COLO668 (cell line): ENCODE results near the gene DGLUCY.
"Not testable (repeated sequence)": the region's sequence is repeated elsewhere in the genome, so short reads cannot be mapped to it uniquely, and the experiment has no call there.

Source experiments
- DNase-seq: peaks from one replicate; lab custom pipeline; 2025; ENCODE audit not compliant: unreplicated experiment; lab: John Stamatoyannopoulos, UW

The DGLUCY gene

DNA sequence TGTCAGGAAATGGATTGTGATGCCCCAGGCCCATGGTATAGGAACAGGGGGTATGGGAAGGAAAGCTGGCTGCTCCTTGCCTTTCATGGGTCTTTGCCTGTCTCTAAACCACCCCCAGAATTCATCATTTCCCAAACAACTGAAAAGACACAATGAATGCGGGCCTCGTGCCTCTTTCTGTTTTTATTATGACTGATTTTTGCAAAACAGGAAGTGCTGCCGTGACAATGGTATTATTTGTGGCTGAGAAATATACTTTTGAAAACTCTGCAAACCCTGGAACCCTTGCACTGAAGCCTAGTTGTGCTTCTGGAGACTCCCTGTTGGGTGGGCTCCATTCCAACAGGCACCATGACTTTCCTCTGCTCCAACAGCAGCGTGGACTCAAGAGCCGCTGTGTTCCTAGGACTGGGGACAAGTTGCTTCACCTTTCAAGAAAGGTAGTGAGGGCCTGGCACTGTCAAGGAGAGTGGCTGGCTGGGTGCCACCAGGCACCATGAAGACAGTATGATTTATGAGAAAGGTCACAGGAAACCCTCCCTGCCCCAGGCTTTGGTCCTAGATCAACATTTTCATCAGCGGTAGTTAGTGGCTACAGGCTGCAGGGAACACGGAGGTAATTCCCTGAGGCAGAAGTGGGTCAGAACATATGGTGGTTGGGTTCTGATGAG, 4.8 kb upstream of the DGLUCY start:
- no peak for DNase-seq

GRCh38 chr14:91111443-91111842, 2.4 kb upstream of the DGLUCY start:
- no peak for DNase-seq

- no peak for DNase-seq
Observed at GRCh38 chr14:91112194-91112593, 1.7 kb upstream of the DGLUCY start.

- DNase-seq: peak; percentile 83
Observed at GRCh38 chr14:91114079-91115065, 499 bp downstream of the DGLUCY start.

DNA sequence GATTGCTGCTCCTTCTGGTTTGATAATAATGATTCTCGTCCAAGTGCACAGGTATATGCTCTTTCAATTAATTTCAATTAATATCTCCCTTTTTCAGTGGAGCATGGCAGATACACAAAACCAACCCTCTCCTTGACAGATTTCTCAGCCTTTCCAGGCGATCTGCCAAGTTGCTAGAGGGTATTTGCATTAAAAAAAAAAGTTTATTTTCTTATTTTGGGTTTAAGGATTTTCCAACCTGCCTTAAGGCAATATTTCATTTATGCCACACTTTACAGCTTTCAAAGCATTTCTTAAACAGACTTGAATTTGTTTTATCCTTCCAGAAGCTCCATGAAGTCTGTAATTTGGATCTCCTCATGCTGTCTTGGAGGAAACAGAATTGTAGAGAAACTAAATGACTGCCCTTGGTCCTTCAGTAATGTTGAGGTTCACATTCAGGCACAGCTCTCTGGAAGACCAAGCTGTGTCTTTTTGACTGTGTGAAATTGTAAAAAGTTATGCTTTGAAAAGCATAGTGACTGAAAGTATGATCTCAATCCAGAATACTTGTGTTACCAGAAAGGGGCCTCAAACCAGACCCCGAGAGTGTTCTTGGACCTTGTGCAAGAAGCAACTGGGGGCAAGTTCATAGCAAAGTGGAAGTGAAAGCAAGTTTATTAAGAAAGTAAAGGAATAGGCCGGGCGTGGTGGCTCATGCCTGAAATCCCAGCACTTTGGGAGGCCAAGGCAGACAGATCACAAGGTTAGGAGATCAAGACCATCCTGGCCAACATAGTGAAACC, 2.3 kb downstream of the DGLUCY start:
- DNase-seq: no peak

DNA sequence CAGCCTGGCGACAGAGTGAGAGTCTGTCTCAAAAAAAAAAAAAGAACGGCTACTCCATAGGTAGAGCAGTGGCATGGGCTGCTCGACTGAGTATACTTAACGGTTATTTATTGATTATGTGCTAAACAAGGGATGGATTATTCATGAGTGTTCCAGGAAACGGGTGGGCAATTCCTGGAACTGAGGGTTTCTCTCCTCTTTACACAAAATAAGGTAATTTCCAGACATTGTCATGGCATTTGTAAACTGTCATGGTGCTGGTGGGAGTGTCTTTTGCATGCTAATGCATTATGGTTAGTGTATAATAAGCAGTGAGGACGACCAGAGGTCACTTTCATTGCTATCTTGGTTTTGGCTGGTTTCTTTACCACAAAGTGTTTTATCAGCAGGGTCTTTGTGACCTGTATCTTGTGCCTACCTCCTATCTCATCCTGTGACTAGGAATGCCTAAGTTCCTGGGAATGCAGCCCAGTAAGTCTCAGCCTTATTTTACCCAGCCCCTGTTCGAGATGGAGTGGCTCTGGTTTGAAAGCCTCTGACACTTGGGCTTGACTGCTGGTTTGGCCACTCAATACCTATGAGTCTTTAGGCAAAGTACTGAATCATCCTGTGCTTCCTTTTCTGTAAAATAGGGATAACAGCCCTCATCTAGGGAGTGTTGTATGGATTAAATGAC, 3.2 kb downstream of the DGLUCY start:
- DNase-seq: no peak

GRCh38 chr14:91117960-91118359, 4.1 kb downstream of the DGLUCY start:
- no peak for DNase-seq

DNA sequence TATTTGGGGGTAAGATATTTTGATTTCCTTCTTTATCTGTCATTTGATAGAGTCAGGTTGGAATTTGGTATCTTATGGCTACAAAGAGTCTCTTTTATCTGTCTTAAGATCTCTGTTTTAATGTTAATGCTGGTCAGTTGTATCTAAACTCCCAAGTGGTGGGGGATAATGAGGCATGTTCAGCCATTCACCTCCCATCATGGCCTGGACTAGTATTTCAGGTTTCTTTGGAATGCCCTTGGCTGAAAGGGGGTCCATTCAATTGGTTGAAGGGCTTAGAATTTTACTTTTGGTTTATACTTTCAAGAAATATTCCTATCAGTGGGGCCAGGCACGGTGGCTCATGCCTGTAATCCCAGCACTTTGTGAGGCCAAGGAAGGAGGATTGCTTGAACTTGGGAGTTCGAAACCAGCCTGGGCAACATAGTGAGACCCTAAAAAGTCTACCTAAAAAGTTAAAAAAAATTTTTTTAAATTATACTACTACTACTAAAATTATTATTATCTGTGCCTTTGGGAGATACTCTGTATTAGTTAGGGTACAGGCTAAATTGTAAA, 4.7 kb downstream of the DGLUCY start:
- DNase-seq: no peak

DNA sequence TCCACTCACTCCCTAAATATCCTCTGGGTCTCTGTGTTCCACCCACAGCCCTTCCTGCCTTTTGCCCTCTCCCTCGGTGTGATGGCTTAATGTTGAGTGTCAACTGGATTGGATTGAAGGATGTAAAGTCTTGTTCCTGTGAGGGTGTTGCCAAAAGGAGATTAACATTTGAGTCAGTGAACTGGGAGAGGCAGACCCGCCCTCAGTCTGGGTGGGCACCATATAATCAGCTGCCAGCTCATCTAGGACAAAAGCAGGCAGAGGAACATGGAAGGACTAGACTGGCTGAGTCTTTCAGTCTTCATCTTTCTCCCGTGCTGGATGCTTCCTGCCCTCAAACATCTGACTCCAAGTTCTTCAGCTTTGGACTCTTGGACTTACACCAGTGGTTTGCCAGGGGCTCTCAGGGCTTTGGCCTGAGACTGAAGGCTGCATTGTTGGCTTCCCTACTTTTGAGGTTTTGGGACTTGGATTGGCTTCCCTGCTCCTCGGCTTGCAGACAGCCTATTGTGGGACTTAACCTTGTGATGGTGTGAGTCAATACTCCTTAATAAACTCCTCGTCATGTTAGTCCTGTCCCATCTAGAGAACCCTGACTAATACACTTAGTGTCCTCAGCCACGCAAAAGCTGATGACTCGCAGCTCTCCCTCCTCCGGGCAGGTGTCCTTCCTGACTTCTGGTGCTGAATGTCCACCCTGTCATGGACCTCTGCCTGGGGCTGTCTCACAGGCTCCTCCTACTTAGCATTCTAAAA, 5.9 kb downstream of the DGLUCY start:
- DNase-seq: no peak

DNA sequence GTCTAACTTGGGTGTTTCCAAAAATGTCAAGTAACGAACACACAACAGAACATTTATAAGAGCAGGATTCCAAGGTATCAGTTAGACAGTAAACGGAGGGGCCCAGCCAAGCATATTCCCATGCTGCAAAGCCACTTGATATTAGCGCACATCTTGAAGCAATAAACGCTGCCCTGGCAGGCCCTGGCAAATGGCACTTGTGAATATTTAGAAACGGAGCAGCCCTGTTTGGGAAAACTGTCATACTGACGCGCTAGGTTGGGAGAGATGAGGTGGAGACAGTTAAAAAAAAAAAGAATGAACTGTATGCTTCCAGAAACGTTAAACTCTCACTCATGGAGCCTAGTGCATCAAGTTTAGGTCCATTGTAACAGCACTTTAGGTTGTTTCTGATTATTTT, 9.3 kb downstream of the DGLUCY start:
- no peak for DNase-seq

- not testable (repeated sequence) for DNase-seq
Observed at GRCh38 chr14:91124406-91125270, 10.8 kb downstream of the DGLUCY start.

GRCh38 chr14:91125271-91125660, 11.4 kb downstream of the DGLUCY start:
- no peak for DNase-seq

DNA sequence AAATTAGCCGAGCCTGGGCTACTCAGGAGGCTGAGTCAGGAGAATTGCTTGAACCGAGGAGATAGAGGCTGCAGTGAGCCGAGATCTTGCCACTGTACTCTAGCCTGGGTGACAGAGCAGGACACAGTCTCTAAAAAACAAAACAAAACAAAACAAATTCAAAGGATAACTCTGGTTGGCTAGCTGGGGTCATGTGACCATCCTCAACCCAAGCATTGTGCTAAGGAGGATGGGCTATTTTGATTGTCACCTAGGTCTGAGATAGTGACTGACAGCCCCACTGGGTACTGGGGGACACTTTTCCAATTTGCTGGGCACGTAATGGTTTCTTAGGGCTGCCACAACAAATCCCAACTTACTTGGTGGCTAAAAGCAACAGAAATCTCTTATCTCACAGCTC, 11.9 kb downstream of the DGLUCY start:
- DNase-seq: no peak

- DNase-seq: no peak
Observed at GRCh38 chr14:91126761-91127160, 12.9 kb downstream of the DGLUCY start.

GRCh38 chr14:91127401-91127801, 13.5 kb downstream of the DGLUCY start:
- DNase-seq: peak; percentile 96

DNA sequence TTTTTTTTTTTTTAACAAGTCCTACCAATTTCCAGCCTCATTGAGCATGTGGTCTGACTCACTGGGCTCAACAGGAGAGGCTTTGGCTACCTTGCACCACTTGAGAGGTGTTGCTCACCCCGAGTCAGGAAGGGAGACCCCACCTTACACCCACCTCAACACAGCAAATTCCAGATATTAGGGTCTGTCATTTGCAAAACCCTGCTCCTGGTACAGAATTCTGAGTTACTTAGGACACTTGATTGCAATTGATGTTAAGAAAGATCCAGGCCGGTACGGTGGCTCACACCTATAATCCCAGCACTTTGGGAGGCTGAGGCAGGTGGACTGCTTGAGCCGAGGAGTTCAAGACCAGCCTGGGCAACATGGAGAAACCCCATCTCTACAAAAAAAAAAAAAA, 14.1 kb downstream of the DGLUCY start:
- no peak for DNase-seq

GRCh38 chr14:91128699-91129098, 14.8 kb downstream of the DGLUCY start:
- no peak for DNase-seq

DNA sequence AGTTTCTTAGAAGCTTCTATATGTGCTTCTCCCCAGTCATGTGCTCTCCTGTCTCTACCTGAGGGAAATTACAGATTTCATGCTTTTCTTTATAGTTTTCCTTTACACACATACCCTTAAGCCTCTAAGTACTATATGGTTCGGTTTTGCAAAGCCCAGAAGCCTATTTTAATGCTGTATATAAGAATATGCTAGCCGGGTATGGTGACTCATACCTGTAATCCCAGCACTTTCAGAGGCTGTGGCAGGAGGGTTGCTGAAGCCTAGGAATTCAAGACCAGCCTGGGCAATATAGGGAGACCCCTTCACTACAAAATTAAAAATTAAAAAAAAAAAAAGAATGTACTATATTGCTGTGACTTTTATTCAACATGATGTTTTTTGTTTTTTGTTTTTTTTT, 15.4 kb downstream of the DGLUCY start:
- DNase-seq: no peak

DNA sequence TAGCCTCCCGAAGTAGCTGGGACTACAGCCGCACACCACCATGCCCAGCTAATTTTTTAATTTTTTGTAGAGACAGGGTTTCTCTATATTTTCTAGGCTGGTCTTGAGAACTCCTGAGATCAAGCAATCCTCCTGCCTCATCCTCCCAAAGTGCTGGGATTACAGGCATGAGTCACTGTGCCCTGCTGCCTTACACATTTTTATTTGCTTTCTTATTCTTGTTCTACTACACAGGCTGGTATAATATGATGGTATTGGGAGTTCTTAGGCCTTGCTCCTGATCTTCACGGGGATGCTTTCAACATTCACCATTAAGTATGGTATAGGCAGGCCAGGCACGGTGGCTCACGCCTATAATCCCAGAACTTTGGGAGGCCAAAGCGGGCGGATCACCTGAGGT, 21.2 kb downstream of the DGLUCY start:
- DNase-seq: no peak
